Left lung (tissue), 10 donors: ENCODE data around the gene WTIP. TPM values are rescaled to one million over a fixed set of nuclear protein-coding genes. Genes with fewer than 3 reads are reported as not detected.

ENCODE experiments used
- ATAC-seq: fragments of 200-7000 bp; cut with Tn5 transposase; one replicate; pipeline ENCODE4 v1.9.1; 2020; ENCODE audit warnings: moderate library complexity
- DNase-seq, 4 donors: peaks; one replicate each; pipeline ENCODE4 v3.0.0-alpha.2; 2013 to 2020
- H3K27ac ChIP-seq, 2 donors: fragments of 200-600 bp; sonication (generic) in 1 of 2; one replicate each; pipeline versions ENCODE4 v1.5.0 to v1.8.0; 2020 to 2021
- H3K27me3 ChIP-seq, 2 donors: fragments of 200-600 bp; sonication (generic) in 1 of 2; one replicate each; pipeline versions ENCODE4 v1.5.0 to v1.8.0; 2020 to 2021
- H3K36me3 ChIP-seq, 2 donors: fragments of 200-600 bp; sonication (generic) in 1 of 2; one replicate each; pipeline versions ENCODE4 v1.5.0 to v1.8.0; 2020 to 2021
- H3K4me1 ChIP-seq, 2 donors: fragments of 200-600 bp; one replicate each; pipeline ENCODE4 v1.8.0; 2021
- H3K4me3 ChIP-seq, 2 donors: fragments of 200-600 bp; sonication (generic) in 1 of 2; one replicate each; pipeline versions ENCODE4 v1.5.0 to v1.8.0; 2020 to 2021; ENCODE audit warnings: mild to moderate bottlenecking in 1 of 2
- H3K9me3 ChIP-seq, 2 donors: fragments of 200-600 bp; sonication (generic) in 1 of 2; one replicate each; pipeline versions ENCODE4 v1.5.0 to v1.8.0; 2020 to 2021
- intact Hi-C, 2 donors: fragments of 100-400 bp; cut with DNase I; formaldehyde crosslinking; loops; one replicate each; pipeline versions ENCODE4 v1.11.2 to v1.14.2; 2022
- polyA plus RNA-seq, 6 donors: library from polyadenylated mRNA; unstranded; fragments of 120-200 nt; gene quantifications; one replicate each; pipeline ENCODE4 v1.2.1, GENCODE V29; 2013; ENCODE audit not compliant: insufficient read length in 6 of 6
- total RNA-seq, 2 donors: library from RNA; stranded (reverse); fragmentation: NEBNext Ultra II Directional; extraction: Animal tissue kit (Norgen Biotek cat#: 25700); gene quantifications; one replicate each; pipeline ENCODE4 v1.2.1, GENCODE V29; 2021
- TF ChIP-seq, protein P1 (sequence below), 2 donors: fragments of 200-600 bp; sonication (generic) in 1 of 2; IDR thresholded peaks; one replicate each; pipeline versions ENCODE4 v1.5.0 to v1.8.0; 2021; ENCODE audit warnings: antibody characterized with exemption in 2 of 2
- donor health status: DM: no; HTN: yes; CAD: no.
- donor health status: DM: no; HTN: no; CAD: no.

WTIP gene
- total and polyA plus RNA-seq, 8 donors, result 19.1 to 39.3 (median 26.1) TPM

DNA sequence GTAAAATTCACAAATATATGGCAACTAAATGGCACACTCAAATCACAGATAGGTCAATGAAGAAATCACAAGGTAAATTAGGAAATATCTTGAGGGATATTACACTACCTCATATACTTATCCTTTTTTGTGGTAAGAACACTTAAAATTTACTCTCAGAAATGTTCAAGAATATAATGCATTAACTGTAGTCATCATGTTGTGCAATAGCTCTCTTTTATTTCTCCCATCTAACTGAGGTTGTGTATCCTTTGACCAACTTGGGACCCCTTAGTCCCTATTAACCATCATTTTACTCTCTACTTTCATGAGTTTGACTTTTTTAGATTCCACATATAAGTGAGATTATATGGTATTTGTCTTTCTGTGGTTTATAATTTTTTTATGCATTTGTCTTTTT, 52.6 kb downstream of the WTIP start:
- DNase-seq (no peak), ATAC-seq (no peak)
- intact Hi-C loops, result no loop called here
- Histone ChIP-seq H3K36me3 (no peaks in the 10 kb centered on the region), H3K4me3 (no peak overlapping the region), H3K4me1 (no peaks in the 10 kb centered on the region), H3K9me3 (no peaks in the 10 kb centered on the region), H3K27me3 (peaks cover 0 to 3% of the 10 kb centered on the region in 2 donors), H3K27ac (no peak overlapping the region)
- TF ChIP-seq, protein P1, sequence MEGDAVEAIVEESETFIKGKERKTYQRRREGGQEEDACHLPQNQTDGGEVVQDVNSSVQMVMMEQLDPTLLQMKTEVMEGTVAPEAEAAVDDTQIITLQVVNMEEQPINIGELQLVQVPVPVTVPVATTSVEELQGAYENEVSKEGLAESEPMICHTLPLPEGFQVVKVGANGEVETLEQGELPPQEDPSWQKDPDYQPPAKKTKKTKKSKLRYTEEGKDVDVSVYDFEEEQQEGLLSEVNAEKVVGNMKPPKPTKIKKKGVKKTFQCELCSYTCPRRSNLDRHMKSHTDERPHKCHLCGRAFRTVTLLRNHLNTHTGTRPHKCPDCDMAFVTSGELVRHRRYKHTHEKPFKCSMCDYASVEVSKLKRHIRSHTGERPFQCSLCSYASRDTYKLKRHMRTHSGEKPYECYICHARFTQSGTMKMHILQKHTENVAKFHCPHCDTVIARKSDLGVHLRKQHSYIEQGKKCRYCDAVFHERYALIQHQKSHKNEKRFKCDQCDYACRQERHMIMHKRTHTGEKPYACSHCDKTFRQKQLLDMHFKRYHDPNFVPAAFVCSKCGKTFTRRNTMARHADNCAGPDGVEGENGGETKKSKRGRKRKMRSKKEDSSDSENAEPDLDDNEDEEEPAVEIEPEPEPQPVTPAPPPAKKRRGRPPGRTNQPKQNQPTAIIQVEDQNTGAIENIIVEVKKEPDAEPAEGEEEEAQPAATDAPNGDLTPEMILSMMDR (IDR thresholded peaks at IDR 0.05), result no peak

GRCh38 chr19:34539396-34539795, 57.8 kb downstream of the WTIP start:
- no peak overlapping the region for H3K27ac ChIP-seq
- no peak overlapping the region for H3K4me3 ChIP-seq
- no peaks in the 10 kb centered on the region for H3K27me3 ChIP-seq
- H3K9me3 ChIP-seq, result peaks cover 0 to 29% of the 10 kb centered on the region in 2 donors
- H3K36me3 ChIP-seq, result no peaks in the 10 kb centered on the region
- TF ChIP-seq, protein P1 (IDR thresholded peaks at IDR 0.05), result no peak
- intact Hi-C loops, result loop anchor here in 1 of 2 donors (2.0 kb wide), 1 partner anchor 207 kb away; no protein-coding TSS in a partner anchor
- no peak for DNase-seq
- no peak for ATAC-seq
- no peaks in the 10 kb centered on the region for H3K4me1 ChIP-seq

DNA sequence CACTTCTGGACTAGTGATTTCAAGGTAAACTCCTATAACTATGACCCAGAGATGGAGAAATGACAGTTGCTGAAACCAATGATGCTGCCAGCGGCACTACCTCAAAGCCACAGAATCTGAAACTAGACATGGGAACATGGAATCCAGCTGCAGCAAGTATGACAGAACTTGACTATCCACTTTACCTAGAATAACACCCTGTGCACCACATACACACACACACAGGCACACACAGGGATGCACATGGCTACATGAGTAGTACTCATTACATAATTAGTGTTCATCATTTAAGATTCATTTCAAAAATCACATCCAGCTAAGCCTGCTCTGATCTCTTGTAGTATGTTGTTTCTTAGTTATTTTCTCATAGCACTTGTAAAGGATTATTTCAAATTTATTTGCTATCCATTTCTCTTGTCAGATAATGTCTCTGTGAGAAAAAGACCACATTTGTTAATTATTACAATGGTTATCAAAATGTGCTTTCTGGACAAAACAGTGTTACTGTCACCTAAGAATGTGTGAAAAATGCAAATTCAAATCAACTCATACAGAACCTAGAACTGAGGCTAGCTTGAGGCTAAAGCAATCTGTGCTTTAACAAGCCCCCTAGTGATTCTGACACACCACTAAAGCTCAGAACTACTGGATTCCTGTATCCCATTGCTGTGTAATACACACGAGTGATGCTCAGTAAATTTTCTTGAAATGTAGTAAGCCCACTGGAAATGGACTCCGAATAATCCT, 59.4 kb downstream of the WTIP start:
- TF ChIP-seq, protein P1 (IDR thresholded peaks at IDR 0.05), result no peak
- Histone ChIP-seq H3K36me3 (no peaks in the 10 kb centered on the region), H3K27me3 (no peaks in the 10 kb centered on the region), H3K4me1 (no peaks in the 10 kb centered on the region), H3K4me3 (no peak overlapping the region), H3K27ac (no peak overlapping the region), H3K9me3 (peaks cover 0 to 29% of the 10 kb centered on the region in 2 donors)
- ATAC-seq (no peak), DNase-seq (no peak)
- intact Hi-C loops, result no loop called here

GRCh38 chr19:34549833-34550232, 68.3 kb downstream of the WTIP start:
- Histone ChIP-seq H3K9me3 (peaks cover 0 to 17% of the 10 kb centered on the region in 2 donors), H3K36me3 (no peaks in the 10 kb centered on the region), H3K4me1 (no peaks in the 10 kb centered on the region), H3K4me3 (no peak overlapping the region), H3K27me3 (no peaks in the 10 kb centered on the region), H3K27ac (no peak overlapping the region)
- DNase-seq (no peak), ATAC-seq (no peak)
- TF ChIP-seq, protein P1 (IDR thresholded peaks at IDR 0.05), result no peak
- intact Hi-C loops, result no loop called here

- Histone ChIP-seq H3K36me3 (no peaks in the 10 kb centered on the region), H3K27ac (no peak overlapping the region), H3K4me3 (no peak overlapping the region), H3K9me3 (no peaks in the 10 kb centered on the region), H3K4me1 (no peaks in the 10 kb centered on the region), H3K27me3 (peaks cover 0 to 6% of the 10 kb centered on the region in 2 donors)
- intact Hi-C loops, result no loop called here
- no peak for DNase-seq
- TF ChIP-seq, protein P1 (IDR thresholded peaks at IDR 0.05), result no peak
- no peak for ATAC-seq
Measured at GRCh38 chr19:34555447-34555846, 73.9 kb downstream of the WTIP start.
